GM19372 (cell line): ENCODE measurements around the gene FAM118B.
A peak's percentile ranks its signal among the peaks of the same experiment; 100 is the strongest.

Experiments
- ATAC-seq: cut with Tn5 transposase; IDR thresholded peaks from one replicate; pipeline ENCODE4 v1.9.1; 2021; ENCODE audit warnings: mild to moderate bottlenecking, low read depth, moderate library complexity; ENCODE audit not compliant: unreplicated experiment

The FAM118B gene

DNA sequence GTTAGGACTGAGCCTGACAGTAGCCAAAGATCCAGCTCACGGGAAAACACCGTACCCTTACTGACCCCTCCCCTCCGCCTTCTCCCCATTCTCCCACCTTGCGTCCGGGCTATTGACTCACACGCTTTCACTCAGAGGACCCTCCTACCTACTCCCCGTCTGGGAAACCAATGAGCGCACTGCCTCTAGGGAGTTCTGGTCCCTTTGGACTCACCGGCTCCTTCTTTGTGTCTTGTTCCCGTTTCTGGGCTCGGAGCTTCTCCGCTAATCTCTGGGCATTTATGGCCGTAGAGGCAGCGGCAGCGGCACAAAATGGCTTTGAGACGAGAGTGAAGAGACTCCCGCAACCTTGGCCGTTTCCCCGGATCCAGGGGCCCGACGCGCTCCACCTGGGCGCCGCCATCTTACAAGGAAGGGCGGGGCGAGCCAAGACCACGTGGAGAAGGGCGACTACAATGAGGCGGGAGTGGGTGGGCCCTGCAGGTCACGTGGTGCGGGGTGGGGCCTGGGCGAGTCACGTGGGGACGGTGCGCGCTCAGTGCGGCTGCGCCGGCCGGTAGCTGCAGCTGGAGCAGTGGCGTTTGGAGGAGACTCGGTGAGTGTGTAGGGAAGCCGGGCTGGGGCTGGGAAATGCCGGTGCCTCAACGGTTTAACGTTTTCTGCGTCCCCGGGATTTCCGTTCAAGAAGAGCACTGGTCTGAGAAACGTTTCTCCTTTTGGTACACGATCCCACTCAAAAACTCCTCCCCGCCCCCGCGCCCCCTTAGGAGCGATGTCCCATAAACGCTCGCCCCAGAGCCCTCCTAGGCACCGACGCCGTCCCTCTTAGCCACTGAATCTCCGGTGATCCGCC lies at the start of gene FAM118B, which contains the start of gene RPUSD4:
TSS of gene FAM118B (plus strand) at position 547 of the 853 bp plus-strand sequence. CDS start 23,220 bp downstream, outside the sequence.
TSS of gene RPUSD4 (minus strand) at position 415 of the 853 bp plus-strand sequence. CDS start at position 403, 12 bp downstream.
- ATAC-seq = peak; percentile 95

DNA sequence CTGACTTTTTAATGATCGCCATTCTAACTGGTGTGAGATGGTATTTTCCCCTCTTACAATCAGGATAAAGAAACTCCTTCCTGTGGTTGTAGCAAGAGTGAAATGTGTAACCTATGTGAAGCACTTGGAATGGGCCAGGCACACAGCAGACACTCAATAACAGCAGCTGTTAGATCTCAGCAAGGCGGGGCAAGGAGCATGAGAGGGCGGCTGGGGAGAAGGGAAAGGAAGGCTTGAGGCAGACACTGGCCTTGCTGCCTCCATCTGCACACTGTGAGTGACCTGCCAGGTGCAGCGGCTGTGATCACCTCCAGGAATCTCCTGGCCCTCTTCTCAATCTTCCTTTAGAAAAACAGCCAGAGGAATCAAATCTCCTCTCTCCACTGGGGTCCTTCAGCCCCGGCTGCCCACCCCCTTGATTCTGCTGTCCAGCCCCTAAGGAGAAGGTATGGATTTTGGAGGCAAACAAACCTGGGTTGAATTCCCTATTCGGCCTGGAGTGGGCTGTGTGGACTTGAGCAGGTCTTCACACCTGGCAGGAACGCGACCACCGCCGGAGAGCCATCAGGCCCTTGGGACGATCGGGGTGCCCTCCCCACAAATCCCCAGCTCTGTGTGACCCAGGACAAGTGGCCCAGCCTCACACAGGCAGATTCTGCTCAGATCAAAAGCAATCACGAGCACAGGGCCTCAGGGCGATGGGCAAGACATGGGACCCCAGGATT lies 49.1 kb upstream of the FAM118B start:
- ATAC-seq = no peak

GRCh38 chr11:126163074-126163700 lies 48.4 kb upstream of the FAM118B start:
- ATAC-seq = no peak

- ATAC-seq = no peak
Measured at GRCh38 chr11:126163779-126164178, 47.8 kb upstream of the FAM118B start.

DNA sequence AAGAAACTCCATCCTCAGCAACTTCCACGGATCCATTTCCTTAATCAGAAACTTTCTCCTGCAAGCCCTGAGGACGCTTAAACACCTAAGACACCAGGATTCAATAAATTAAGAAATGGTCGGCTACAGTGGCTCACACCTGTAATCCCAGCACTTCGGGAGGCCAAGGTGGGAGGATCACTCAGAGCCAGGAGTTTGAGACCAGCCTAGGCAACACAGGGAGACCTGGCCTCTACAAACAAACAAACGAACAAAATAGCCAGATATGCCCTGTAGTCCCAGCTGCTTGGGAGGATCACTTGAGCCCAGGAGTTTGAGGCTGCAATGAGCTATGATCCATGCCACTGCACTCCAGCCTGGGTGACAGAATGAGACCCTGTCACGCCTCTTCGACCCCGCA lies 46.8 kb upstream of the FAM118B start:
- ATAC-seq = no peak

DNA sequence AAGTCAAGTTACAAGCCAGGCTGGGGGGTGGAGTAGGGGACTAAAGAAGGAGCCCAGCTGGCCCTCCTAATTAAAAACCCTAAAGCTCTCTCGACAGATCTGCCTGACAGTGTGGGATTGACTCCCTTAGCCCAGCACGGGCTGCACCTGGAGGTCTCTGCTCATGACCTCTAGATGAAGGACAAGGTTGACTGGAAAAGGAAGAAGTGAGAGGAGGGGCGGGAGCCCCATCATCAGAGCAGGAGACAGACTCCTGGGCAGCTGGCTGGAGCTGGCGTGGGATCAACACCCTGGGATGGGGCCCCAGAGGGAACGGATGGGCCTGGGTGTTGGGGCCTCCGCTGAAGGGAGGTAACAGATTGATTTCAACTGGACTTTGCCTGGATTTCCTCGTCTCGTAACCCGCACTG lies 46.3 kb upstream of the FAM118B start:
- no peak for ATAC-seq

DNA sequence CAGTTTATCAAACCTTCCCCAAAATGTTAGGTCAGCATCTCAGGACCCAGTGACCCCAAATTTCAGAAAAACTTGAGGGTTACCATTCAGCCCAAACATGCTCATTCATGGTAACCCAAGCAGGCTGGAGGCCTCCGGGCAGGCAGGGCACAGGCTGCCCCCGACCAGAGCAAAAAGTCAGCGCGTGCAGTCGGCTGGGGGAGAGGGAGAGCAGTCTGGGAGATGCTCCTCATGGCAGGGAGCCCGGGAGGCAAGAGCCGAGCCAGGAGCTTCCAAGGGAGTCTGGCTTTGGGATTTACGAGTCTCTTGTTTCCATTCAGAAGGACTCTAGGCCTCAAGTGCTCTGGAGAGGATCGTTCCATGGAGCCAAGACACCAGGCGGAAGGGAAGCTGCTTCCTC lies 45.8 kb upstream of the FAM118B start:
- no peak for ATAC-seq

DNA sequence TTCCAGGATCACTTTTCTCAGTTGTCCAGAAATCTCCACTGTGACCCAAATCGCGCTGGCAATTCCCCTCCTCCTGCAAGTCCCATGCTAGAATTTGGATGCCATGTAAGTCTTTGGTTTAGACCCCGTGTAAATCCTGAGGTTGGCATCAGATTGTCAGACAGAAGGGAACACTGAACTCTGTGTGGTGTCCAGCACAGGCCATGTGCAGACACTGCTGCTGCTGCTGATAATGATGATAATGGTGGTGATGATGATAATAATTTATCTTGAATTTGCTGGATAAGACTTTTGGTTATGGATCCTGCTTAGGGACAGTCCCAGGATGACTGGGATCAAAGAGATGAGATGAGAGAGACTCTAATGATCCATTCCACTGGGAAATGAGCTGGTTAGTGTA lies 45.2 kb upstream of the FAM118B start:
- no peak for ATAC-seq

DNA sequence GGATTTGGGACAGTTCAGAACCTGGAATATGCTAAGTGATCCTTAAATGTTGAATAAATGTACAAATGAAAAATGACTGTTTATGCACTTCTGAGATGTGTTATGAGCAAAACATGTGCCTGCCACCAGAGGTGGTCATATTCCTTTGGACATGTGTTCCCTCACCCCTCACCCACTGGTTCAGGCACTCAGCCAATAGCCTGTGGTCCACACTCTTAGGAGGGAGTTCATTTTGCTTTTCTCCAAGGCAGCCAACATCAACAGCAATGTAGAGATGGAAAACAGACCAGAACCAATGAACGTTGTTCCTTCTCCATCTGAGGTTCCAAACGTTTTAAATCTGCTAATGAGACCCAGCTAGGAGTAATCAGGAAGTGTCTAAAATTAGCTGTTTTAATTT lies 44.1 kb upstream of the FAM118B start:
- no peak for ATAC-seq

DNA sequence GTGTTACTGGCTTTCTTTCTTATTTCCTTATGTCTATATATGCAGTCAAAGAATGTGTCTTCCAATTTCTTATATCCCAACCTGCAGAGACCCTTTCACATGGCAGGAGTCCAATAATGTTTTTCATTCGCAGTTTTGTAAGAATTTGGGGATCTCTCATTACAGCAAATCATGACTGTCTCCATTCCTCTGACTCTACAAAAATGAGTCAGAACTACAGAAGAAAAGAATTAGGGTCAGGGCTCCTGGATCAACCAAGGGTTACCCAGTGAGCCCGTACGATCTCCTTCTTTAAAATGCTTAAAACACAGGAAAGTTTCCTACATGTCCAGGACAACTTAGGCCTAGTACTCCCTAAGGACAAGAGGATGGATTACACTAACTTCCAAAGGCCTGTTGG lies 42.3 kb upstream of the FAM118B start:
- ATAC-seq = no peak

DNA sequence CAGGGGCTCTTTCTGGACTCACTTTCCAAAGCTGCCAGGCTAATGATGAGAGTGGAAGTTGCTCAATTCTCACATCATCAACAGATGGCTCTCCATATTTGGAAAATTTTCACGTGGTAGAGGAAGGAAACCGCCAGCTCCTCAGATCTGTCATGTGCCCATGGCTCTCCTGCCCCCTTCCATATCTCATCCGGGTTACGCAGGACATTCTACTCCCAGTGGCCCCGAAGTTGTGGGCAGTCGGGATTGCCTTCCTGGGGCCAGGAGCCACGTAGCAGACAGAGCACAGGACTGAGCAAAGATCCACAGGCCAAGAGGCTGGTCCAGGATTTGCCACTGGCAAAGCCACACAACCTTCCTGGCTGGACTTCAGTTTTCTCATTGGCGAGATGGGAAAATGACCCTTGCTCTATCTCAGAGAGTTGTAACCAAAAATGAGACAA lies 39.0 kb upstream of the FAM118B start:
- ATAC-seq = no peak

DNA sequence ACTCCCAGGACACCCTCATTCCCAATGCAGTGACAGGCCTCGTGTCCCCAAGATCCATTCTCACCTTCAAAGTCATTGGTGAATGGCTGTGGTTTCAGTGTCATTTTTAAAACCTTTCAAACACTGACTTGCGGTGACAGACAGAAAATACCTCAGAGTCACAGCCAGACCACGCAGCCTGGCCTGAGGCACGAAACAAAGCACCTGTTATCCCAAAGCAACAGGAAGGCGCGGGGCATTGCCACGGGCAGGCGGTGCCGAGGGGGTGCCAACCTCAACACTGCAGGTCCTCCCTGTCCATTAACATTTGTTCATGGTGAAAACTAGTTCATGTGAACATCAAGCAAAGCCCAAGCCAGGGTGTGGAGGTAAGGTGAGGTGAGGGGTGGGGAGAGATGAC lies 38.3 kb upstream of the FAM118B start:
- ATAC-seq = no peak

- ATAC-seq = no peak
Measured at GRCh38 chr11:126174816-126175215, 36.8 kb upstream of the FAM118B start.

GRCh38 chr11:126175393-126175792 lies 36.2 kb upstream of the FAM118B start:
- no peak for ATAC-seq

GRCh38 chr11:126176853-126177470 lies 34.6 kb upstream of the FAM118B start:
- no peak for ATAC-seq

- ATAC-seq = peak; percentile 50
Measured at GRCh38 chr11:126181939-126182730, 29.4 kb upstream of the FAM118B start.

GRCh38 chr11:126182787-126183445 lies 28.7 kb upstream of the FAM118B start:
- no peak for ATAC-seq

DNA sequence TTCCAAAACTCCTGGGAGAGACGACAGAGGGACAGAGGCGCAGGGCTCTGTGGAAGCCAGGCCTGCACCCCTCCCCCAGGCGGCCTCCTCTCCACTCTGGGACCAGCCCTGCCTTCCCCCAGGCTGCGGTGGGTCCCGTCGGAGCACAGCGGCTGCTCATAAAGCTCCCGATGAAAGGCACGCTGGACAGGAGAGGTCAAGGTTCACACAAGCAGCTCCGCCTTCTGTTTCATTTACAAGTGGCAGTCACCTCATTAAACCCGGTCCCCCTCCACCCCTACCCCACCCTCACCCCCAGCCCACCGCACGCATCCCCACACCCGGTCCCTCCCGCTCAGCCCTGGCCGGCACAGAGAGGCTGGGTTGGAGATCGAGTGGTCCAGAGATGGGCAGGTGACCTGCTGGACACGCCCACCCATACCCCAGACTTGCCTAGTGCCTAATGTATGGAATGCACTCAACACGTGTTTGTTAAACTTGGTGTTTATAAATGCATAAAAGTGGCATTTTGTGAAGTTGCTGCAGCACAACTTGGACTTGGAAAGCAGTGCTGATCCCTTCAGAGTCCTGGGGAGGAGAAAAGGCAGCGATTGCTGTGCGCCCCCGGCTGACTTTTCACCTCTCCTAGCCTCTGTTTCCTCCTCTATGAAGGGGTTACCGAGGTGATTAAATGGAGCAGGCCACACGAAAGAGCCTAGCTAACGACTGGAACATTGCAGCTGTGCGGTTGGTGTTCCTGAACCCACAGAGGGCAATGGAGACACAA lies 26.1 kb upstream of the FAM118B start:
- no peak for ATAC-seq
